ENCODE results near the gene WNT4.

DNA sequence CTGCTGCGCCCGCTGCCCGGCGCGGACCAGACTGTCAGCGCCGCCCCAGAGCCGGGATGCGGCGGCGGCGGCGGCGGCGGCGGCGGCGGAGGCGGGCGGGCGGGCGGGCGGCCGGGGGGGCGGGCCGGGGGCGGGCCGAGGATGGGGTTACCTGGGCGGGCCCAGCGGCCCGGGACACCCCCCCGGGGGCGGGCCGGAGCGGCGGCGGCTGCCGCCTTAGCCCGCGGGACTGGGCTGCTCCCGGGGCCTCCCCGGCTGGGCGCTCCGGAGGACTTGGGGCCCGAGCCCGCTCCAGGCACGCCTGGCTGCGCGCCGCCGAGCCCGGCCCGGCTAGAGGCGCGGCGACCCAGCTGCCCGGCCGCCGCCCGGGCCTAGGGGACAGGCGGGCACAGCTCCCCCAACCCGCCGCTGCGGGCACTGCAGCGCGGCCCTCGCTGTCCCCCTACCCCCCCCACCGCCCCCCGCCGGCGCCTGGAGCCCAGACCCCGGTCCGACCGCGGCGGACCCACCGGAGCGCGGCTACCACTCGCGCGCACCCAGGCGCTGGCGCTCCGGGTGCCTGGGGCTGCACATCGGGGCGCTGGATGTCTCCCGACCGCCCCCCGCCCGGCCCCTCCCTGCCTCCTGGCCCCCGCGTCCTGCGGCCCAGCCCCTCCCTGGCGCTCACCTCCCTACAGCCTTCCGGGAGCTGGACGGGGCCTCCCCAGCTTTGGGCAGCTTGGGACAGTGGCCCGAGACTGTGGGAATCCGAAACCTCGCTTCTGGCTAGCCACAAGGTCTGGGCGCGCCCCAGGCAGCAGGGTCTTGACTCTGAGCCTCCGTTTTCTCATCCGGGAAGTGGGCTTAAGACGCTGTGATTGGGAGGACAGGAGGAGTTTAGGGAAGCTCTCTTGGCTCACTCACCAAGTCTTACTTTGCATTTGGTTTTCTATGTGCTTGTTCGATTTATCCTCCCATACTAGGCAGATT lies at the start of gene WNT4:
- TF ChIP-seq CTCF (IDR thresholded peaks at IDR 0.05) (no peak; the same call in 1 of the 2 replicates), POLR2AphosphoS5 (IDR thresholded peaks at IDR 0.05; ENCODE audit: low read depth, low read length) (no peak), REST (IDR thresholded peaks at IDR 0.05; ENCODE audit: insufficient read depth in 1 of 2, low read depth in 2 of 2, low read length in 1 of 2) (no peak), TCF7L2 (IDR thresholded peaks at IDR 0.05; ENCODE audit: low read depth, low read length) (no peak)
